AG04449 (cell line): Measurements from ENCODE around the gene APMAP.

Source experiments
- CTCF ChIA-PET: fragments of 350-600 bp; formaldehyde crosslinking; extraction: SDS; loops from one replicate; lab custom pipeline; 2021; ENCODE audit warnings: antibody characterized with exemption; lab: Yijun Ruan, JAX
- POLR2A ChIA-PET: fragments of 400-600, 350-600 bp; formaldehyde crosslinking; extraction: SDS; loops from one replicate; lab custom pipeline; 2020; ENCODE audit warnings: antibody characterized with exemption, inconsistent platforms; lab: Yijun Ruan, JAX
- DNase-seq: peaks from one replicate; pipeline ENCODE4 v3.0.0-alpha.2; 2010; ENCODE audit warnings: low read depth, low spot score
- H3K4me3 ChIP-seq: 2 replicates; pipeline ENCODE4 v1.5.1; 2011; ENCODE audit warnings: low read depth, mild to moderate bottlenecking, control low read depth, low read length
- CTCF ChIP-seq: IDR thresholded peaks from one replicate; pipeline ENCODE4 v1.5.1; 2011; ENCODE audit warnings: mild to moderate bottlenecking, moderate library complexity, low read length, control low read depth, inconsistent platforms; ENCODE audit not compliant: insufficient read depth; ENCODE audit errors: missing control alignments

Gene APMAP

GRCh38 chr20:24977797-24978196, 14.8 kb downstream of the APMAP start:
- no peak for TF ChIP-seq CTCF
- no peak for DNase-seq
- ChIA-PET POLR2A (no interaction called here), CTCF (interaction anchor here (1.0 to 1.4 kb wide), 2 partner anchors 16 to 88 kb away, joined by 5 to 7 read pairs; no protein-coding TSS in a partner anchor)
- no peak overlapping the region for H3K4me3 ChIP-seq

GRCh38 chr20:24977336-24977735, 15.2 kb downstream of the APMAP start:
- no peak for DNase-seq
- CTCF ChIA-PET = interaction anchor here (1.0 to 1.4 kb wide), 2 partner anchors 16 to 88 kb away, joined by 3 to 5 read pairs; no protein-coding TSS in a partner anchor
- H3K4me3 ChIP-seq = no peak overlapping the region
- POLR2A ChIA-PET = no interaction called here
- no peak for TF ChIP-seq CTCF

GRCh38 chr20:24972341-24972740, 20.2 kb downstream of the APMAP start:
- no peak overlapping the region for H3K4me3 ChIP-seq
- ChIA-PET CTCF (no interaction called here), POLR2A (no interaction called here)
- DNase-seq = no peak
- no peak for TF ChIP-seq CTCF

GRCh38 chr20:24971376-24972101, 21.0 kb downstream of the APMAP start:
- no peak for DNase-seq
- no peak for TF ChIP-seq CTCF
- CTCF ChIA-PET = no interaction called here
- H3K4me3 ChIP-seq = no peak overlapping the region
- POLR2A ChIA-PET = no interaction called here

- no peak for DNase-seq
- ChIA-PET POLR2A (no interaction called here), CTCF (no interaction called here)
- no peak overlapping the region for H3K4me3 ChIP-seq
- no peak for TF ChIP-seq CTCF
Observed at GRCh38 chr20:24970754-24971153, 21.8 kb downstream of the APMAP start.

- TF ChIP-seq CTCF = no peak
- no peak overlapping the region for H3K4me3 ChIP-seq
- CTCF ChIA-PET = no interaction called here
- POLR2A ChIA-PET = no interaction called here
- DNase-seq = no peak
Observed at GRCh38 chr20:24970030-24970553, 22.5 kb downstream of the APMAP start.
